HG03175 (cell line): ENCODE results near the gene CYP27C1.

Source experiments
- ATAC-seq: cut with Tn5 transposase; IDR thresholded peaks from one replicate; pipeline ENCODE4 v1.9.1; 2021; ENCODE audit warnings: mild to moderate bottlenecking, moderate library complexity; ENCODE audit not compliant: unreplicated experiment

Gene CYP27C1

DNA sequence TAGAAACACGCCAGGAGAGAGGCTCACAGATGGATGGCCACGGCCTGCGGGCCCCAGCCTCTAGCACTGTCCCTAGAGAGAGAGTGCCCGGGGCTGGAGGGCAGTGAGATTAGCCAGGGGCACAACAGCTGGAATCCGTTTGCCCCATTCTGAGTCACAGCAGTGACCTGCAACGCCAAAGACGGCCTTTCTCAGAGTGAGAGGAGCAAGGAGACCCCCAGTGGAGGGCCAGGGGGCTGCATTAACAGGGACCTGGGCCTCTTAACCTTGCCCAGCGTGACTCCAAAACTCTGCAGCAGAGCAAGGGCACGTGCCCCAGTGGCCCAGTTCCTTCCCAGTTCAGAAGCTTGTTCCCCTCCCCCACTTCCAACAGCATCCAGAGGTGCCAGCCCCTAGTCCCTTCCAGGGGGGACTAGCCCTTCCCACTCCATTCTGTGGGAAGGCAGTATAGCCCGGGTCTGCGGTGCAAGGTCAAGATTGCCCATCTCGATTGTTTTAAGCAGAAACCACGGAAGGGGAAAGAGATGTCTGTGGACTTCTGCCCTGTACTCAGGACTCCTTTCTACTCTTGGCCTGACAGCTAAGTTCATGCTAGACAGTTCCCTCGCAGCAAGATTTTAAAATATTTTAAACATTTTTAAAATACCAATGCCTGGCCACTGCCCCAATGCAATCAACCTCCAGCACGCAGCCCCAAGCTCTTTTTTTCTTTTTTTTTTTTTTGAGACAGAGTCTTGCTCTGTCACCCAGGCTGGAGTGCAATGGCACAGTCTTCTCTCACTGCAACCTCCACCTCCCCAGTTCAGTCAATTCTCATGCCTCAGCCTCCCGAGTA is 62.2 kb downstream of the CYP27C1 start:
- no peak for ATAC-seq

- ATAC-seq: no peak
Measured at GRCh38 chr2:127157114-127157513, 63.0 kb downstream of the CYP27C1 start.

- ATAC-seq: no peak
Measured at GRCh38 chr2:127155947-127156346, 64.2 kb downstream of the CYP27C1 start.

- ATAC-seq: no peak
Measured at GRCh38 chr2:127155028-127155581, 65.0 kb downstream of the CYP27C1 start.

DNA sequence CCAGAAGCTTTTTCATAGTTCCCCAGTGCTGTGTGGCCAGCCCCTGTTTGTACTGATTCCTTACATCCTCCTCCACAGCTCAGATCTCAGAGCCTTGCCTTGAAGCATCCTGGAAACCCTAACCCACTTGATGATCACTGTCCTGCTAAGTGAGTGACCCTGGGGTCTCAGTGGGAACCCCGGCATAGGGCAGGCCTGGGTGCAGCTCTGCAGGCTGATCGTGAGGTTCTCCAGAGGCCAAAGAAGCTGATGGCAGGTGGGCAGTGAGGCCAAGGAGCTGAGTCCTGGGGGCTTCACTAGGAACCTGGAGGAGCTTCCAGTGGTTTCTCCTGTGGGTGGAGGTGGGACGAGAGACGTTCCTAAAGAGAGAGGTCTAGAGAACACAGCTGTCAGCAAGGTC is 65.7 kb downstream of the CYP27C1 start:
- ATAC-seq: no peak

- ATAC-seq: no peak
Measured at GRCh38 chr2:127153691-127154158, 66.4 kb downstream of the CYP27C1 start.

DNA sequence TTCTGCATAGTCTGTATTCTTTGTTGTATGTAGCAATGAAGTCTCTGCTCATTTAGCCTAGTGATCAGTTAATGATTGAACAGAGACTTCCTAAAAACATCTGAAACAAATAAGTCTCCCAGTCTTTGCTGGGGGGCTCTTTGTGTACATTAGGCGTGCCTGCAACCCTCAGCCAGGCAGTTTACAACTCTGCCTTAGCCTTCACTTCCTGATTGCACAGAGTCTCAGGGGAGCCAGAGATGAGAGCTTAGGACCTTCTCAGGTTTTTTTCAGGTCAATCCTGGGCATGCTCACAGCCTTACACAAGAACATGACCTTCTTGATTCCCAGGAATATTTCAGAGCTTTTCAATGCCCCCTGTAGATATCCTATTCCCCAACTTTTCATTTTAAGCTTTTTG is 69.1 kb downstream of the CYP27C1 start:
- no peak for ATAC-seq

DNA sequence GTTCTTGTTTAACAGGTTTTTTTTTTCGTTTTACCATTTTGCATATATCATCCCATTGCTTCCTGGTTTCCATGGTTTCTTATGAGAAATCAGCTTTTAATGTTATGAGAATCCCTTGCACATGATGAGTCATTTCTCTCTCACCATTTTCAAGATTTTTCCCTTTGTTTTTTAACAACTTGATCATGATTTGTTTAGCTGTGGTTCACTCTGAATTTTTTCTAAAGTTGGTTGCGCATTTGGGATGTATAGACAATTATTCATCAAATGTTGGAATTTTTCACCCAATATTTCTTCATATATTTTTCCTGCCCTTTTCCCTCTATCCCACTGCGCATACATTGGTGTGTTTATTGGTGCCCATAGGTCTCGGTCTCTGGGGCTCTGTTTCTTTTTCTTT is 70.7 kb downstream of the CYP27C1 start:
- ATAC-seq: no peak

GRCh38 chr2:127146820-127147502 is 73.1 kb downstream of the CYP27C1 start:
- no peak for ATAC-seq

DNA sequence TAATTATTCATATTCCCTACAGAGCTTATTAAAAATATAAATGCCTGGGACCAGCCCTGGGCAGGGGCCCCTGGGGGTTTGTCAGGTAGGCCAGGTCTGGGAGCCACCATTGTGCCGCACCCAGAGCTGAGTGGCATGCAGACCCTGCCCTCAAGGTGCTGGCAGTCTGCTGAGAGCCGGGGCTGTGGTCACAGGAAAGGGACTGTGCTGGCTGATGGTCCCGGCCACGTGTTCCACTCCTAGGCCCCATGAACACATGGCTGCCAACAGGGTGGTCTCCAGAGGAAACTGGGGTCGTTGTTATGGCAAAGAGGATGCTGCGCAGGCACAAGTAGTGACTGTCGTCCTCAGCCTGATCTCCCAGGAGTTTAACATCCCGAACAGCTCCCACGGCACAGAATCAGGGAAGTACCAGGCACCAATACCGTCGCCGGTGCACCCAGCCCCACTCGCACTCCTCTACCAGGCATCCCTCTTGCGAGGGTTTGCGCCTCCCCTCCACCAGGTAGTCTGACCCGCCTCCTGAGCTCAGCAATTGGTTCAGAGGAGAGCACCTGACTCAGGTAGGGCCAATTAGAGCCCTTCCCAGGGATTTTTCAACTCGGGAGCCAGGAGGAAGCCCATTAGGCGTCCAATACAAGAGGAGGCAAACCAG is 73.9 kb downstream of the CYP27C1 start:
- no peak for ATAC-seq

DNA sequence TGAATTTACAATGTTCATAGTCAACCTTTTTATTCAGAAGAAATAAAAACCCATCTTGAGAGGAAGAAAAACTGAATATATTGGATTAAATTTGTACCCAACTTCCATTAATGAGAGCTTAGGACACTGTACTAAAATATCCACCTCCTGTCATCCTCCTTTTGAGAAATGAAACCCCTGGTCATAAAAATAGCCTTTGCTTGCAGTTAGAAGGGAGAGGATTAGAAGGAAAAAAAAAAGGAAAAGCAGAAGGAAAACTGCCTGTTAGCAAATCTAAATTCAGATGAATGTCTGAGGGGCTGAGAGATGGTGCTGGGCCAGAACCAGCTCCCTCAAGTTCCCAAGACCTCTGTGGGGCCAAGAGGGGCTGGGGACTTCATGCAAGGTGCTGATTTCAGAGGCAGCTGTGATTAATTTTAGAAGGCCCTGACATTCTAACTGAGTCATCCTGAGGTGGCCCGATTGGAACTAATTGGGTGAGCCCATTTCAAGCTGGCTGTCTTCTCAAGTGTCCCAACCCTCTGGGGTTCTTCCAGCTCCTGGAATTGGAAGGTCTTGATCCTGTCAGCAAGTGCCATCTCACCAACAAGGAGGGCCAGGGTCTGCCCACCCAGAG is 74.7 kb downstream of the CYP27C1 start:
- ATAC-seq: no peak

- ATAC-seq: no peak
Measured at GRCh38 chr2:127143841-127144782, 76.0 kb downstream of the CYP27C1 start.

GRCh38 chr2:127142663-127143630 is 77.2 kb downstream of the CYP27C1 start:
- no peak for ATAC-seq

DNA sequence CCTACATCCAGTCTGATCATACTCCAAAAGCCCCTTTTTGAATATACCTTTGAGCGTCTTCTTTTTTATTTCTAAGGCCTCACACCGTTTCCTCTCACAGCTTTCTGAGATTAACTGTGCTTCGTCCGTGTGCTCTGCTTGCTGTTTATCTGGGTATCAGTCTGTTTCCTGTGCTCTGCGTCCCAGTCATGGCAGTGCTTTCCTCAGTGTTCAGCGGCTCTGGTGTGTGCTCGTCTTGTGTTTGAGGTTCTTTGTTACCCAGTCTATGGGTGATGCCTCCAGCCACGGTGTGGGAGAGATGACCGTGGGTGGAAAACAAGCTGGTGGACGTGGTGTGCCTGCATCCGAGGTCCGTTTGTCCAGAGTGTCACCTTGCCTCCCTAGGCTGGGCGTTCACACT is 79.6 kb downstream of the CYP27C1 start:
- no peak for ATAC-seq

GRCh38 chr2:127139766-127140165 is 80.3 kb downstream of the CYP27C1 start:
- ATAC-seq: no peak

- ATAC-seq: no peak
Measured at GRCh38 chr2:127138281-127138680, 81.8 kb downstream of the CYP27C1 start.

GRCh38 chr2:127137741-127138140 is 82.4 kb downstream of the CYP27C1 start:
- ATAC-seq: no peak

DNA sequence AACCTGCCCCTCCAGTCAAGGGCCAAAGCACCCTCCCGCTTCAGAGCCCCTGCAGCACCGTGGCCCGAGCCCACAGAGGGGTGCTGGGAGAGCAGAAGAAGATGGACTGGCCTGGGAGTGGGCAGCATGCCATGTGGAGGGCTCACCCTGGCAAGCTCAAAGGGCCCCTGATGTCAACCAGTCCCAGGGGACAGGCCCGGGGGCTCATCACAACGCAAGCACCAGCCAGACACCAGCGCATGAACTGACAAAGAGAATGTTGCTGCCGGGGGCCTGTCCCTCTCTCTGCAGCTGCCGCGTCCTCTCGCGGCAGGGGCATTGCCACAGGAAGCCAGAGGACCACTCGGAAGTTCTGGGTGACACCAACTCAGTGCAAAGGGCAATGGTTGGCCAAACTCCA is 82.9 kb downstream of the CYP27C1 start:
- no peak for ATAC-seq
